B cell (primary cell): ENCODE data around the gene MTFMT. TPM values are rescaled to one million over a fixed set of nuclear protein-coding genes. Genes with fewer than 3 reads are reported as not detected.

ENCODE experiments used
- ATAC-seq: fragments of 200-7000 bp; cut with Tn5 transposase; one replicate; pipeline ENCODE4 v1.10.0; 2021; ENCODE audit warnings: low read depth, mild to moderate bottlenecking, moderate number of reproducible peaks, moderate library complexity
- CTCF ChIA-PET: fragments of 350-600 bp; sonication (Branson Sonifier 250); formaldehyde crosslinking; loops from one replicate; lab custom pipeline; 2021; ENCODE audit warnings: antibody characterized with exemption, inconsistent platforms; lab: Charles Lee
- POLR2A ChIA-PET: fragments of 350-600 bp; sonication (Branson Sonifier 250); formaldehyde crosslinking; loops from one replicate; lab custom pipeline; 2021; ENCODE audit warnings: antibody characterized with exemption; lab: Charles Lee
- DNase-seq: peaks from one replicate; pipeline ENCODE4 v3.0.0; 2013
- H2AFZ ChIP-seq: 2 replicates; pipeline ENCODE4 v1.6.1; 2012; ENCODE audit warnings: mild to moderate bottlenecking, low read depth, low read length; ENCODE audit not compliant: insufficient read depth, poor library complexity, severe bottlenecking
- H3K27ac ChIP-seq, 2 donors: 1 replicate in 1 of 2; 2 replicates in 1 of 2; pipeline ENCODE4 v1.5.1; 2012 to 2013; ENCODE audit warnings: low read length in 2 of 2, mild to moderate bottlenecking in 2 of 2, moderate library complexity in 1 of 2
- H3K27me3 ChIP-seq, 4 experiments: fragments of 200-600 bp in 1 of 4; sonication (generic) in 1 of 4; replicated peaks in 1 of 4; 1 replicate in 2 of 4; 2 replicates in 2 of 4; pipeline versions ENCODE4 v1.6.1 to v1.7.0; 2013 to 2016; ENCODE audit warnings: low read length in 3 of 4, mild to moderate bottlenecking in 2 of 4, mixed read lengths in 1 of 4, moderate library complexity in 1 of 4; ENCODE audit not compliant: insufficient read depth in 4 of 4, control insufficient read depth in 3 of 4; ENCODE audit errors: control extremely low read depth in 1 of 4
- H3K36me3 ChIP-seq, 2 experiments: replicated peaks in 1 of 2; 1 replicate in 1 of 2; 2 replicates in 1 of 2; pipeline versions ENCODE4 v1.6.1 to v1.7.1; 2013; ENCODE audit warnings: low read length in 1 of 2; ENCODE audit not compliant: insufficient read depth in 2 of 2, control insufficient read depth in 1 of 2; ENCODE audit errors: control extremely low read depth in 1 of 2, extremely low read depth in 1 of 2
- H3K4me1 ChIP-seq, 2 donors: fragments of 200-600 bp in 1 of 2; sonication (generic) in 1 of 2; 1 replicate in 1 of 2; 2 replicates in 1 of 2; pipeline versions ENCODE4 v1.5.1 to v1.6.1; 2013 to 2017; ENCODE audit warnings: low read length in 2 of 2; ENCODE audit not compliant: control insufficient read depth in 2 of 2, insufficient read depth in 2 of 2
- H3K4me2 ChIP-seq: replicated peaks from 2 replicates; pipeline ENCODE3; 2012; ENCODE audit warnings: mild to moderate bottlenecking, low read depth, low read length; ENCODE audit not compliant: poor library complexity, severe bottlenecking
- H3K4me3 ChIP-seq, 5 experiments: fragments of 200-600 bp in 1 of 5; sonication (generic) in 1 of 5; 1 replicate in 3 of 5; 2 replicates in 2 of 5; pipeline versions ENCODE4 v1.5.1 to v1.7.0; 2011 to 2016; ENCODE audit warnings: low read length in 4 of 5, mild to moderate bottlenecking in 4 of 5, low read depth in 2 of 5, control low read depth in 1 of 5, moderate library complexity in 1 of 5; ENCODE audit not compliant: insufficient read depth in 1 of 5; ENCODE audit errors: control extremely low read depth in 1 of 5, extremely low read depth in 1 of 5
- H3K79me2 ChIP-seq: fragments of 200-600 bp; sonication (generic); one replicate; pipeline ENCODE4 v1.6.0; 2016; ENCODE audit warnings: low read length; ENCODE audit not compliant: control insufficient read depth, insufficient read depth
- H3K9ac ChIP-seq: fragments of 200-600 bp; sonication (generic); 2 replicates; pipeline ENCODE4 v1.6.1; 2017; ENCODE audit warnings: mild to moderate bottlenecking, low read length, moderate library complexity
- H3K9me3 ChIP-seq, 3 donors: one replicate each; pipeline versions ENCODE4 v1.6.1 to v1.7.1; 2013; ENCODE audit warnings: low read length in 2 of 3; ENCODE audit not compliant: control insufficient read depth in 2 of 3, insufficient read depth in 1 of 3; ENCODE audit errors: control extremely low read depth in 1 of 3
- H4K20me1 ChIP-seq: 2 replicates; pipeline ENCODE4 v1.6.0; 2012; ENCODE audit warnings: mild to moderate bottlenecking, low read length; ENCODE audit not compliant: insufficient read depth, control insufficient read depth, poor library complexity, severe bottlenecking
- H3K27ac Mint-ChIP-seq: one replicate; pipeline ENCODE4 v1.8.0; 2021; ENCODE audit warnings: mixed read lengths
- H3K27me3 Mint-ChIP-seq: one replicate; pipeline ENCODE4 v1.8.0; 2021; ENCODE audit warnings: mixed read lengths
- H3K4me1 Mint-ChIP-seq: one replicate; pipeline ENCODE4 v1.8.0; 2021; ENCODE audit warnings: mixed read lengths
- H3K4me3 Mint-ChIP-seq: one replicate; pipeline ENCODE4 v1.8.0; 2021; ENCODE audit warnings: mixed read lengths
- H3K9me3 Mint-ChIP-seq: one replicate; pipeline ENCODE4 v1.8.0; 2022; ENCODE audit warnings: mixed read lengths; ENCODE audit not compliant: insufficient read depth
- EZH2 ChIP-seq: IDR thresholded peaks from 2 replicates; pipeline ENCODE4 v1.6.1; 2012; ENCODE audit warnings: borderline replicate concordance, low read depth, mild to moderate bottlenecking, moderate library complexity, low read length; ENCODE audit not compliant: insufficient read depth, poor library complexity, severe bottlenecking
- WGBS: methylation state at CpG from one replicate; pipeline ENCODE4 v1.1.5; 2013; ENCODE audit warnings: missing lambda C conversion rate; ENCODE audit not compliant: insufficient coverage; 5-methylcytosine and 5-hydroxymethylcytosine counted together
- intact Hi-C: fragments of 100-400 bp; cut with micrococcal nuclease; formaldehyde crosslinking; loops from one replicate; pipeline ENCODE4 v1.10.0; 2022
- polyA plus RNA-seq: library from polyadenylated mRNA; depleted of rRNA; stranded (reverse); fragments of >200 nt; gene quantifications from 2 replicates; pipeline ENCODE4 v1.2.3, GENCODE V29; 2012
- total RNA-seq, 2 donors: library from RNA; stranded (reverse); fragments of 120-200 nt in 1 of 2; gene quantifications; 1 replicate in 1 of 2; 2 replicates in 1 of 2; pipeline versions ENCODE4 v1.2.3 to v1.2.4, GENCODE V29; 2013 to 2022
- TF ChIP-seq, protein P1 (sequence below): fragments of 200-600 bp; IDR thresholded peaks from one replicate; pipeline ENCODE4 v1.8.0; 2022; ENCODE audit warnings: antibody characterized with exemption, mild to moderate bottlenecking

MTFMT gene
- total and polyA plus RNA-seq, 2 donors (not counting 1 experiment from before 2014, with no cell fraction given) = 10.0 to 14.3 TPM

GRCh38 chr15:64954395-64954794, 75.0 kb downstream of the MTFMT start:
- no peaks in the 10 kb centered on the region for H4K20me1 ChIP-seq
- 79% methylated on average over 2 of the region's 3 CpGs for WGBS
- H2AFZ ChIP-seq = no peak overlapping the region
- Mint-ChIP-seq H3K9me3 (no peaks in the 10 kb centered on the region), H3K4me1 (peaks cover 34% of the 10 kb centered on the region), H3K27me3 (no peaks in the 10 kb centered on the region), H3K4me3 (no peak overlapping the region), H3K27ac (peak overlapping the region; percentile 50)
- H3K36me3 ChIP-seq = peaks cover 8 to 28% of the 10 kb centered on the region in 2 experiments
- ATAC-seq (no peak), DNase-seq (no peak)
- no peaks in the 10 kb centered on the region for H3K27me3 ChIP-seq
- H3K4me1 ChIP-seq = no peaks in the 10 kb centered on the region
- no peak overlapping the region for H3K4me2 ChIP-seq
- H3K9ac ChIP-seq = no peak overlapping the region
- no peaks in the 10 kb centered on the region for H3K79me2 ChIP-seq
- H3K27ac ChIP-seq = peak overlapping the region in 1 of 2 donors; percentile 48
- CTCF ChIA-PET = no interaction called here
- H3K9me3 ChIP-seq = peaks cover 0 to 3% (median 0%) of the 10 kb centered on the region in 3 donors
- no peak overlapping the region for H3K4me3 ChIP-seq
- TF ChIP-seq, protein P1, sequence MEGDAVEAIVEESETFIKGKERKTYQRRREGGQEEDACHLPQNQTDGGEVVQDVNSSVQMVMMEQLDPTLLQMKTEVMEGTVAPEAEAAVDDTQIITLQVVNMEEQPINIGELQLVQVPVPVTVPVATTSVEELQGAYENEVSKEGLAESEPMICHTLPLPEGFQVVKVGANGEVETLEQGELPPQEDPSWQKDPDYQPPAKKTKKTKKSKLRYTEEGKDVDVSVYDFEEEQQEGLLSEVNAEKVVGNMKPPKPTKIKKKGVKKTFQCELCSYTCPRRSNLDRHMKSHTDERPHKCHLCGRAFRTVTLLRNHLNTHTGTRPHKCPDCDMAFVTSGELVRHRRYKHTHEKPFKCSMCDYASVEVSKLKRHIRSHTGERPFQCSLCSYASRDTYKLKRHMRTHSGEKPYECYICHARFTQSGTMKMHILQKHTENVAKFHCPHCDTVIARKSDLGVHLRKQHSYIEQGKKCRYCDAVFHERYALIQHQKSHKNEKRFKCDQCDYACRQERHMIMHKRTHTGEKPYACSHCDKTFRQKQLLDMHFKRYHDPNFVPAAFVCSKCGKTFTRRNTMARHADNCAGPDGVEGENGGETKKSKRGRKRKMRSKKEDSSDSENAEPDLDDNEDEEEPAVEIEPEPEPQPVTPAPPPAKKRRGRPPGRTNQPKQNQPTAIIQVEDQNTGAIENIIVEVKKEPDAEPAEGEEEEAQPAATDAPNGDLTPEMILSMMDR = peak; percentile 12
- TF ChIP-seq EZH2 = no peak
- intact Hi-C loops = no loop called here
- POLR2A ChIA-PET = no interaction called here

GRCh38 chr15:64951777-64952418, 77.5 kb downstream of the MTFMT start:
- no peaks in the 10 kb centered on the region for H3K79me2 ChIP-seq
- peak overlapping the region in 1 of 2 donors; percentile 73 for H3K27ac ChIP-seq
- CTCF ChIA-PET = no interaction called here
- H3K9me3 ChIP-seq = peaks cover 0 to 3% (median 0%) of the 10 kb centered on the region in 3 donors
- WGBS = 97% methylated on average over 2 of the region's 2 CpGs
- POLR2A ChIA-PET = no interaction called here
- ATAC-seq (no peak), DNase-seq (no peak)
- no peak overlapping the region for H3K4me3 ChIP-seq
- no peaks in the 10 kb centered on the region for H4K20me1 ChIP-seq
- intact Hi-C loops = no loop called here
- peak overlapping the region; percentile 71 for H3K27ac Mint-ChIP-seq
- H3K4me1 Mint-ChIP-seq = peaks cover 34% of the 10 kb centered on the region
- no peak overlapping the region for H3K9ac ChIP-seq
- H3K27me3 ChIP-seq = no peaks in the 10 kb centered on the region
- H3K4me1 ChIP-seq = no peaks in the 10 kb centered on the region
- no peaks in the 10 kb centered on the region for H3K9me3 Mint-ChIP-seq
- no peaks in the 10 kb centered on the region for H3K27me3 Mint-ChIP-seq
- no peak overlapping the region for H2AFZ ChIP-seq
- no peak overlapping the region for H3K4me3 Mint-ChIP-seq
- peaks cover 5 to 13% of the 10 kb centered on the region in 2 experiments for H3K36me3 ChIP-seq
- H3K4me2 ChIP-seq = no peak overlapping the region
- TF ChIP-seq, protein P1 = no peak
- no peak for TF ChIP-seq EZH2
